HG02981 (cell line): Measurements from ENCODE around the gene DMRT1.
"Not testable (repeated sequence)": the region's sequence is repeated elsewhere in the genome, so short reads cannot be mapped to it uniquely, and the experiment has no call there.

Experiments
- ATAC-seq: cut with Tn5 transposase; IDR thresholded peaks from one replicate; pipeline ENCODE4 v1.9.1; 2021; ENCODE audit warnings: mild to moderate bottlenecking, moderate library complexity; ENCODE audit not compliant: unreplicated experiment

DMRT1 gene

DNA sequence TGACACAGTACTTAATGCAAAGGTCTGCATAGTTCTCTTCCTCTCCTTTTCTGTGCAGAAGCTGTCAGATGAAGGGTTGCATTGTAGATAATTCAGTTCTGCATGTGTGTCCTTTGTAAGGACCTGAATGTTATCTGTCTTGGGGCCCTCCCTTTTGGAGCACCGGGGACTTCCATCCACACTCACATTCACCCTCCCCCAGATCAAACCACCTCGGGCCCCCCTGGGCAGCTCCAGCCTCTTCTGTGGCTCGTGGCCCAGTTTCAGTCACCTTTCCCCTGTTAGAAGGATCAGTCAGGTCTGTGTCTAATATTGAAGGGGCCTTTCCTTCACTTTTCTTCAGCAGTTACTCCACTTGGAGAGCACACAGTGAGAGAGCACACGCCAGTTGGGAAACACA, 11.0 kb downstream of the DMRT1 start:
- no peak for ATAC-seq

DNA sequence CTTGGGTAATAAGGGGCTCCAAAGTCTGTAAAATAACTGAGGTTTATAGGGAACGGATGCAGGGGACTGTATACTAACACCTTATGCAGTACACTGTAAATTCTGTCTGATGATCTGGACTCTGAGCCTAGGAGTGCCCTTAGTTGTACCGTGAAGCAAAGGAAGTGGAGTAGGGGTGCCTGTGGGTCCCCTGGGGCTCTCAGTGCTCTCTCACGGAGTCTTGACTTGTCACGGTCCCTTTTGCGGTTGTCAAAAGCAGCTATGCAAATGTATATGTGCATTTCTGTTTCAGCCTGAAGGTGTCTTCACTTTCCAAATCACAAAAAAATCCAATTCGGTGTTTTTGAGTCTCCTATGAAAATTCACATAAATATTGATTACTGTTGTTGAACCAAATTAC, 17.8 kb downstream of the DMRT1 start:
- ATAC-seq = peak; percentile 100

DNA sequence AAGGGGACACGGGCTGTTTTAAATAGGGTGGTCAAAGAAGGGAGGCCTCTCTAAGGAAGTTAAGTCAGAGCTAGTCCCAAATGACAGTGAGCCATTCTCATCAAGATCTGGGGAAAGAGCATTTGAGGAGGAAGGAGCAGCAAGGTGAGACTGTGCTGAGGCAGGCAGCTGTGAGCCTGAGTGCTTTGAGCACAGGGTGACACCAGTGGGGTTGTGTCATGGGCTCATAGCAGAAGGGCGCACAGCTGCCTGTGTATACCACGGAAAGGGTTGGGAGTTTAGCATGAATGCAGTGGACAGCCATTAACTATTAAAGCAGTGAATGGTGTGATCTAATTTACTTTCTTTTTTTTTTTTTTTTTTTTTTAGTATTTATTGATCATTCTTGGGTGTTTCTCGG, 19.2 kb downstream of the DMRT1 start:
- ATAC-seq = no peak

DNA sequence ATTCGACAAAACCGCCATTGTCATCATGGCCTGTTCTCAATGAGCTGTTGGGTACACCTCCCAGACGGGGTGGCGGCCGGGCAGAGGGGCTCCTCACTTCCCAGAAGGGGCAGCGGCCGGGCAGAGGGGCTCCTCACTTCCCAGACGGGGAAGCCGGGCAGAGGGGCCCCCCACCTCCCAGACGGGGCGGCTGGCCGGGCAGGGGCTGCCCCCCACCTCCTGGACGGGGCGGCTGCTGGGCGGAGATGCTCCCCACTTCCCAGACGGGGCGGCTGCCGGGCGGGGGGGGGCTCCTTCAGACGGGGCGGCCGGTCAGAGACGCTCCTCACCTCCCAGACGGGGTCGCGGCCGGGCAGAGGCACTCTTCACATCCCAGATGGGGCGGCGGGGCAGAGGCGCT, 20.0 kb downstream of the DMRT1 start:
- ATAC-seq = not testable (repeated sequence)

DNA sequence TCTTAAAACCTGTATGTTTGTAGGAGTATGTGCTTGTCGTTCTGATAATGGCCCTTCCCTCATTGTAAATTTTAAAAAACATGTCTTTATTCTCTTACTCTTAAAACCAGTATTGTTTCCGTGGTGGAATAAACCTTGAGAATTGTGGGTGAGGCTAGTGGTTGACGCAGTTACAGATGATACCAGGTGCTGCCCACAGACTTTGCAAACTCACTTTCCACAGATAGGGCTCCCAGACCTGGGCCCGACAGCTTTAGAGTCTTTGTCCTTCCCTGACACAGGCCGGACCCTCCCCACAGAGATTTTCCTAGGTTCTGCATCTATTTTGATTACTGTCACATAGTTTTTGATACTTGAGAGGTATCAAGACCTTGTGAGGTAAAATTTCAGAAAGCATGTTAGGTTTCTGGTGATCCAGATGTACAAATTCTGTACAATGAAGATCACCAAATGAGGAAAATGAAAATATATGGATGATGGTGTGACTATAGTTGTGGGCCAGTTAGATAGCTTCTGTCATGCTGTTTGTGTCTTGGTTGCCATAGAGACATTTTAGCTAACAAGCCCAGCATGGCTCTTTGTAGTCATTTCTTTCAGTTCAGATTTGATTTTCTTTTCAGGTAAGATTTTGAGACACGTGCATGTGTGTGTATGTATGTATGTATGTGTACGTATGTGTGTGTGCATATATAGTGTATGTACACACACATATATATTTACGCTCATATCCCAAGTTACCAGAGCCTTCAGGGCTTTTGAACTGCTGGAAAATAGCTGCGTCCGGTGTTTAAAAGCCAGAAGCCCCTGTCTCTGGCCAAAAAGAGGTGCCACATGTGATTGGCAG, 33.8 kb downstream of the DMRT1 start:
- ATAC-seq = no peak

DNA sequence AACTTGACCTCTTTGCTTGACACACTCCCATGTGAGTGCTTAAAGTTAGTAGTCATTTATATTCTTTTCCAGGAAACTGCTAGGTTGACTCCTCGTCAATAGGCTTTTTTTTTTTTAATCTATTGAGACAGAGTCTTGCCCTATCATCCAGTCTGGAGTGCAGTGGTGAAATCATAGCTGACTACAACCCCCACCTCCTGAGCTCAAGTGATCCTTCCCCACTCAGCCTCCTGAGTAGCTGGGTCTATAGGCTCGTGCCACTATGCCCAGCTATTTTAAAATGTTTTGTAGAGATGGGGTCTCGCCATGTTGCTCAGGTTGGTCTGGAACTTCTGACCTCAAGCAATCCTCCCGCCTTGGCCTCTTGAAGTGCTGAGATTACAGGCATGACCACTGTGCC, 34.9 kb downstream of the DMRT1 start:
- no peak for ATAC-seq

DNA sequence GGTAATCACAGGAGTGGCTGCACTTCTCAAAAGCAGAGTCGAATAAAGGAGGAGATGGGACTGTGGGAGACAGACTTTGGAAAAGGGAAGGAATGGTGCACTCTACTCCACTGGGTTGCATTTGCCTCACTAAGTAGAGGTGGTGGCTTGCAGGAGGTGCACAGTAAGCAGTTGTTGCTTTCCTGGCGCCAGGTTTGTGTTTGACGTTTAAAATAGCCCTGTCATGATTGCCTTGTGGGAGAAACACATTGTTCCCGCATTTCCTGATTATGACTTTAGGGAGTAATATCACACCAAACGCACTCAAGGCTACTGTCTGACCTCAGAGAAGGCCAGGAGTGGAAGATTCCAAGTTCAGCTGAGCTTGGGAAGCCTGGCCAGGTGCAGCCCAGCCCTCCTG, 36.7 kb downstream of the DMRT1 start:
- ATAC-seq = no peak

DNA sequence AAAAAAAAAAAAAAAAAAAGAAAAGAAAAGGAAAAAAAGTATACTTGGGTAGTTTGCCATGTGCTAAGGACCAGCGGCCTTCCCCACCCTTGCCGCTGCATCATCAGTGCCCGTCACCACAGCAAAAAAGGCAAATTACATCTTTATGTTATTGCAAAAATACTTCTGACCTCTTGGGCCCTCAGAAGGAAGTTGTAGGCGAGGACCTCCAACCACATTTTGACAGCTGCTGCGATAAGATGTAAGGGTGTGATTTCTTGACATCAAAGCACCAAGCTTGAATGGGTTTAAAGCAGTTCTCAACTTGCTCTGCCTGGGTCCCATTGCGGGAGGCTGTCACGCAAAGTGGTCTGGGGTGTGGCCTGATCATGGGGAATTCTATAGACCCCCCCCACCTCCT, 39.2 kb downstream of the DMRT1 start:
- ATAC-seq = no peak

DNA sequence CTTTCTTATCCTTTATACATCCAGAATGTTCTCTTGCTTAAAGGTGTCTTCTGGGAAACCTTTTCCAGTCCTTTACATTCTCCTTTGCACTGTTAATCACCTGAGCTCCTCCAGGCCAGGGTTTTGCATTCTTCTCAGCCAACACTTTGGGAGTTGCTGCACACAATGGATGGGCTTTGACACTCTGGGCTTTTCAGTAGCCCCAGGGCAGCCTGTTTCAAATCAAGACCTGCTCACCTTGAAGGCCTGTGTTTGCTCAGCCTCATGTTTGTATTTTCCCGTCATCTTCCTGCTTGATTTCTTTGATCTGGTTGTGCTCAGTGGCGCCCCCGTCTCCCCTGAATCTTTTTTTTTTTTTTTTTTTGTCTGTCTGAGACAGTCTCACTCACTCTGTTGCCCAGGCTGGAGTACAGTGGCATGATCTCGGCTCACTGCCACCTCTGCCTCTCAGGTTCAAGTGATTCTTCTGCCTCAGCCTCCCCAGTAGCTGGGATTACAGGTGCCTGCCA, 41.0 kb downstream of the DMRT1 start:
- ATAC-seq = no peak

DNA sequence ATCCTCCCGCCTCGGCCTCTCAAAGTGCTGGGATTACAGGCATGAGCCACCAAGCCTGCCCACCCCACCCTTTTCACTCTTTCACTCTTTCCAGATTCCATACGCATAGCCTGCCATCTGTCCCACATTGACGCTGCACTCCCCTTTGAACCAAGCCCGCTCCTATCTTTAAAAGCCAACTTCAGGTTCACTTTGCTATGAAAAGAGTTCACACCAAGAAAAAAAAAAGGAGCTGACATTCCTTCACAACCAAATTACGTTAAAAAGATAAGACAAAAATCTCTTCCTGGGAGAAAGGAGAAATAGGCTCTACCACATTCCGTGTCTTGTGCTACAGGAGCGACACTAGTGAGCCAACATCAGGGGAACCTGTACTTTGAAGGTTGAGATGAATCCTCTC, 41.5 kb downstream of the DMRT1 start:
- ATAC-seq = no peak

DNA sequence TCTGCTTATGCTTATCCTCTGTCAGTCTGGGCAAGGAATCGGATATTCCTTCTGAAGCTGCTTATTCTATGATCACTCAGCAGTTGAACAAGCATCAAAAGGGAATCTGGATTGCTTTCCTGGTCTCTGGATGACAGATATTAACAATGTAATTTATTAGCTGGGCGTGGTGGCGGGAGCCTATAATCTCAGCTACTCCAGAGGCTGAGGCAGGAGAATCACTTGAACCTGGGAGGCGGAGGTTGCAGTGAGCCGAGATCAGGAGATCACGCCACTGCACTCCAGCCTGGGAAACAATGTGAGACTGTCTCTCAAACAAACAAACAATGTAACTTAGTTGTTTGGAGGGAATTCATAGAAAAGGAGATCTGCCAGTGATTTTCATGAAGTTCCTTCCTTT, 45.4 kb downstream of the DMRT1 start:
- ATAC-seq = no peak

DNA sequence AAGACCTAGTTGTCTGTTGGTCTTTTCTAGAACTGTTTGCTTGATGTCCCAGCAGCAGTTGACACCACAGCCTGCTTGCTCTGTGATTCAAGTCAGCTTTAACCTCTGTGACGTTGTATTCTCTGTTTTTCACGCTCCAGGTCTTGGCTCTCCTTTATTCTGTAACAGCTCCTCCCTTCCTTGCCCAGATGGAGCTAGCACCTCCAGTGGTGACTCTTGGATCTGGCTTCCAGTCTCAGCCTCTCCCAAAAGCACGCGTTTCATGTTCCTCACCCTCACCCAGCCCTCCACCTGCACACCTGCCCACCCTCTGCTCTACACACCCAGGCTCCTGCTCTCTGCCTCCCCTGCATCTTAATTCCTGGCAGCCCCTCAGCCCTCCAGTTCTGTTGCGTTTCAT, 50.6 kb downstream of the DMRT1 start:
- ATAC-seq = no peak

DNA sequence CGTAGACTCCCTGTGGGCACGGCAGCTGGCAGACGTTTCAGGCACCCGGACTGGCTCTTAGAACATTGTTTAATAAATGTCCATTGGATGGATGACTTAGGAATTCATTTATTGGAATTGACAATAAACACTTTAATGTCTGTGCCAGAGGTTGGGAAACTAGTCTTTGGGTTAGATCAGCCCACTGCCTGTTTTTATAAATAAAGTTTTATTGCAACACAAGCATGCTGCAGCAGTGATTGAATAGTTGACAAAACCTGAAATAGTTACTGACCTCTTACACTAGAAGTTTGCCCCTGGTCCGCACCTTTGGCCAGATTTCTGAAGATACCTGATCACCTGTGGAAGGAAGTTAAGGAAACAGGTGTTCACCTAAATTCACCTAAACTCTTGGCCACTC, 51.6 kb downstream of the DMRT1 start:
- ATAC-seq = no peak

DNA sequence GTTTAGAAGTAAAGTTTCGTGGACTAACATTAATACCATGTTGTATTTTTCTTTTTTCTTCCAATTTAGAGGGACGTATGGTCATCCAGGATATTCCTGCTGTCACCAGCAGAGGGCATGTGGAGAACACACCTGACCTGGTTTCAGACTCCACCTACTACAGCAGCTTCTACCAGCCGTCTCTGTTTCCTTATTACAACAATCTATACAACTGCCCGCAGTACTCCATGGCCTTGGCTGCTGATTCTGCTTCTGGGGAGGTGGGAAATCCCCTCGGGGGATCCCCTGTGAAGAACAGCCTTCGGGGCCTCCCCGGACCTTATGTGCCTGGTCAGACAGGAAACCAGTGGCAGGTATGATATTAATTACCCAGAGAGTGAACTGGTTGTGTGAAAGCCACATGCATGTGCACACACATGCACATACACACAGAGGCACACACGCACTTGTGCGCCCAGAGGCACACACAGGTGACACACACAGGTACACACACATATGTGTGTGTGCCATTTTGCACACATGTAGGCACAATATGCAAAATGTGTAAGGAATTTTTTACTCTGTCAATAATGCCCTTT, 52.4 kb downstream of the DMRT1 start:
- ATAC-seq = peak; percentile 98

DNA sequence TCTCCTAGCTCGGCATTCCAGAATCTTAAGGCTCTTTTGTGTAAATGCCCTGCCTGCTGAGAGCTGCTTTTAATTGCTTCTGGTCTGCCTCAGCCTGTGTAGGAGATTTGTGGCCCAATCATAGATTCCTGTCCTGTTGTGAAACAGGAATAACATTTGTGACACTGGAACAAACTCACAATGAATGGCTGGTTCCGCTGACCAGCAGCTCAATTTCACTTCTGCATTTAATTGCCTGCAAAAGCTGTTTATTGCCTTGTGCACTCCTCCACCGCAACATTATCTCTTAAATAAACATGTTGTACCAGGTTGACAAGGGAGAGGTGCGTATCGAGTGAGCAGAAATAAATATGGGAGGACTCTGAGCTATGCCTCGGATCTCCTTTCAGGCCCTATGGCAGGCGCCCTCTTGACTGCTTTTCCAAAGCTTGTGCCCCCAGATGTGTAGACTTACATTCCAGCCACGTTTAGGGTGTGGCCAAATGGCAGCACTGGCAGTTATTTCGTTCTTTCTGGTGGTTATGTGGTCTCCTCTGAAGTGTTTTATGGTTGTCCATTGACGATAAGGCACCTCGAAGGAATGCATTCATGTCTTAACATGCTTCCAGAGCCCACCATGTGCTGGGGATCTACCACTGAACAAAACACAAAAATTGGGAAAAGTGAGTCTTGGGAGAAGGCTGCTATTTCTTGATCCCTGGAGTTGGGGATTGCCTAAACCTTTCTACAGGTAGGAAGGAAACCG, 58.1 kb downstream of the DMRT1 start:
- no peak for ATAC-seq

DNA sequence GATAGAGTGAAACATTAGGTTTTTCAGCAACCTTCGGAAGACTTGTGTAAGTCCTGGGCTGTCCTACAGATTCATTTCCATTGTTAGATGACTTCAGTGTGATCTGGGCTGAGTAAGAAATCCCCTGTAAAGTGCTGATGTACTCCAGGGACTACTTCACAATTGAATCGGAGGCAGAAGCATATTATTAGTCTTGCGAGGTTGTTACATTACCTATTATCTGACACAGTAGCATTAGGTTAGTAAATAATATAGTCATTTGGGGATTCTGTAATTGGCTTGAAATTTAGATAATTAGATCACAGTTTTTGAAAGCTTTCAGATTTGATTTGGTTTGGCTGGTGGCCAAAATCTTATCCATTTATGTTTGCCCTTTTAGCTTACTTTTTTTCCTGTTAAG, 62.4 kb downstream of the DMRT1 start:
- no peak for ATAC-seq

DNA sequence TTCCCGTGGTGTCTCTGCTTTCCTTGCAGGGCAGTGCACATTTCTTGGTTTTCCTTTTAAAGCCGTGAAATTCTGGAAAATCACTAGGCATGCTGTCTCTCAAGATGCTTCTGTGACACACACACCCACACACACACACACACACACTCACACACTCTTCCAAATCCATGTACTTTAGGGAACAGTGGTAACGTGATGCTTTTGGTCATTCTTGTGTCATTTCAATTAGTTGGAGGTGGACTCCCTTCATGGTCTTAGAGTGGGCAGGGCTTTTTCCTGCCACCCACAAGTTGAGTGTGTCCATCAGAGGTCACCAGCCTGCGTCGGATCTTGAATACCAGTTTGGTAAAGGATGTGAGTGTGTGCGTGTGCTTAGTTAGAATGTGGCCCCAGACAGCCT, 64.4 kb downstream of the DMRT1 start:
- no peak for ATAC-seq

DNA sequence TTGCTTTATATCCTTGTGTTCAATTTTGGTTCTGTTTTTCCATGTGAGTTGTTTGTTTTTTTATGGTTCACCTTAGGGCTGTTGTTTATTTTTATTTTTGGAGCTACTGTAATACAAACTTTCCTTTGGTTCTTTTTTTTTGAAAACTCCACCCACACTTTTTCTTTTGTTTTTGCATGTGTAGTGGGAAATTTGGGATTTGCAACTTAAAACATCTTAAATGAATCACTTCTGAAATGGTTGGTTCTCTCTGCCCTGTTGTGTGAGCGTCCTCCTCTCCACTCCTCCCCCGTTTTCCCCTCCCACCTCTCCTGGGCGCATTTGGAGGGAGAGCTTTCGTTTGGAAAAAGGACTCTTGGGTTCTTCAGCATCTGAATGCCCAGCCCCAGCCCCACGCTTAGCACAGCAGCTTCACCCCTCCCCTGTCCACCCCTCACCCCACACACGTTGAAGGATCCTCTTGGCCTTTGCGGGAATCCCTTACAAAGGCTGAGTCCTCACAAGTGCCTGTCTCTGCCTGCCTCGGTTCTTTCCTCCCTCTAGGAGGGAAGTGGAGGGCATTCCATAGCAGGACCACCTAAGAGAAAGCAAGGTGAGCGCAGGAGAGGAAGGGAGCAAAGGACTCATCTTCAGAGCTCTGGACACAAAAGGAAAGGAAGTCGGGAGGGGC, 67.2 kb downstream of the DMRT1 start:
- ATAC-seq = no peak

DNA sequence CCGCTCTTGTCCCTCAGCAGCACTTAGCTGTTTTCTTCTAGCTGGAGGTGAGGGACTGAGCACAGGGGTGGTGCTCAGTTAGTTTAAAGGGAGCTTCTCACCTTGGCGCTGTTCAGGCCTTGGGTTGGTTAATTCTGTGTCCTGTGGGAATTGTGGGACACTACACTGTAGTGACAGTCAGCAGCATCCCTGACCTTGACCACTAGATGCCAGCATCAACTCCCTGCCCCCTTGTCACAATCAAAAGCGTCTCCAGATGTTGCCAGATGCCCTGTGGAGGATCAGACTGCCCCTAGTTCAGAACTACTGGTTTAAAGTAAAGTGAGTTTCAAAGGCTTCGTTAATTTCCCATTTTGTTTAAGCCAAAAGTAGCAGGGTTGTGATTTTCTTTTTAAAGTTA, 69.5 kb downstream of the DMRT1 start:
- no peak for ATAC-seq

DNA sequence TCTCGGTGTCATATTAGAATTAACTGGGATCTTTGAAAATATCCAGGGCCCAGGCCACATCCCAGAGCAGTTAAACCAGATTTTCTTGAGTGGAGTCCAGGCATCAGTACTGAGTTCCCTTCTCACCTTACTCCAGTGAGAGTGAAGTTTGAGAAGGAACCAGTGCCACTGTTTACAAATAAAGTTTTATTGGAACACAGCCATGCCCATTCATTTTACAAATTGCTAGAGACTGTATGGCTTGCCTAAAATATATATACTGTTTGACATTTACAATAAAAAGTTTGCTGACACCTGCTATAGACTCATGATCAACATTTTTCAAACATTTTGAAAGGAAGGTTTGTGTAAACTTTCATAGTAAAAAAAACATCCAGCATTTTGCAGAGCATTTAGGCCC, 71.3 kb downstream of the DMRT1 start:
- no peak for ATAC-seq

DNA sequence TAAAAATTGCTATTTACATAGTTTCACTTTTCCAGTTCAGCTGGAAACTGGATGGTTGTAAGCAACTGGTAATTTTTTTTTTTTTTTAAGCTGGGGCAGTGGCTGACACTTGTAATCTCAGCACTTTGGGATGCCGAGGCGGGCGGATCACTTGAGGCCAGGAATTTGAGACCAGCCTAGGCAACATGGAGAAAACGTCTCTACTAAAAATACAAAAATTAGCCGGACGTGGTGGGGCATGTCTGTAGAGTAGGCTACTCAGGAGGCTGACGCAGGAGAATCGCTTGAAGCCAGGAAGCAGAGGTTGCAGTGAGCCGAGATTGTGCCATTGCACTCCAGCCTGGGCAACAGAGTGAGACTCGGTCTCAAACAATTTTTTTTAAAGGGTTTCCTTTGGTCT, 72.0 kb downstream of the DMRT1 start:
- ATAC-seq = not testable (repeated sequence)
